ENCODE data around the gene RRAS2.

The RRAS2 gene

GRCh38 chr11:14275076-14275475, 83.9 kb downstream of the RRAS2 start:
- H3K27ac ChIP-seq (ENCODE audit: low read length), result no peak overlapping the region
- no peaks in the 10 kb centered on the region for H4K20me1 ChIP-seq (ENCODE audit: insufficient read depth, low read length)
- DNase-seq, result no peak
- no peaks in the 10 kb centered on the region for H3K79me2 ChIP-seq (ENCODE audit: low read length)
- peaks cover 24% of the 10 kb centered on the region for H3K4me1 ChIP-seq (ENCODE audit: low read length)
- H3K36me3 ChIP-seq (replicated peaks; ENCODE audit: insufficient read depth, low read length), result no peaks in the 10 kb centered on the region
- no peak overlapping the region for H3K4me3 ChIP-seq (ENCODE audit: low read length)
- no peak overlapping the region for H3K9ac ChIP-seq (ENCODE audit: low read length)
- no peaks in the 10 kb centered on the region for H3K27me3 ChIP-seq (replicated peaks; ENCODE audit: insufficient read depth, low read length)
- no peak overlapping the region for H2AFZ ChIP-seq (ENCODE audit: low read length)
- no peaks in the 10 kb centered on the region for H3K9me3 ChIP-seq (replicated peaks; ENCODE audit: insufficient read depth, low read length)
- no peak for TF ChIP-seq EZH2phosphoT487 (IDR thresholded peaks at IDR 0.05; ENCODE audit: low read length)
- no peak for TF ChIP-seq EZH2 (optimal IDR thresholded peaks at IDR 0.05; ENCODE audit: low read depth, low read length)
- TF ChIP-seq CTCF (IDR thresholded peaks at IDR 0.05; ENCODE audit: low read length), result no peak
- H3K9me2 ChIP-seq (replicated peaks; ENCODE audit: insufficient read depth, low read length), result no peaks in the 10 kb centered on the region
- peaks cover 21% of the 10 kb centered on the region for H3F3A ChIP-seq (ENCODE audit: insufficient read depth, low read length)
- no peak overlapping the region for H3K4me2 ChIP-seq (ENCODE audit: low read depth, low read length)

- H3K4me3 ChIP-seq (ENCODE audit: low read length), result no peak overlapping the region
- H3K9ac ChIP-seq (ENCODE audit: low read length), result no peak overlapping the region
- no peak for DNase-seq
- H3K9me2 ChIP-seq (replicated peaks; ENCODE audit: insufficient read depth, low read length), result no peaks in the 10 kb centered on the region
- H3K36me3 ChIP-seq (replicated peaks; ENCODE audit: insufficient read depth, low read length), result no peaks in the 10 kb centered on the region
- H3K4me1 ChIP-seq (ENCODE audit: low read length), result peaks cover 26% of the 10 kb centered on the region
- H2AFZ ChIP-seq (ENCODE audit: low read length), result no peak overlapping the region
- H4K20me1 ChIP-seq (ENCODE audit: insufficient read depth, low read length), result no peaks in the 10 kb centered on the region
- no peaks in the 10 kb centered on the region for H3K27me3 ChIP-seq (replicated peaks; ENCODE audit: insufficient read depth, low read length)
- H3K79me2 ChIP-seq (ENCODE audit: low read length), result no peaks in the 10 kb centered on the region
- H3K4me2 ChIP-seq (ENCODE audit: low read depth, low read length), result no peak overlapping the region
- peaks cover 21% of the 10 kb centered on the region for H3F3A ChIP-seq (ENCODE audit: insufficient read depth, low read length)
- H3K27ac ChIP-seq (ENCODE audit: low read length), result no peak overlapping the region
- no peaks in the 10 kb centered on the region for H3K9me3 ChIP-seq (replicated peaks; ENCODE audit: insufficient read depth, low read length)
- TF ChIP-seq CTCF (IDR thresholded peaks at IDR 0.05; ENCODE audit: low read length) (no peak), EZH2 (optimal IDR thresholded peaks at IDR 0.05; ENCODE audit: low read depth, low read length) (no peak), EZH2phosphoT487 (IDR thresholded peaks at IDR 0.05; ENCODE audit: low read length) (no peak)
These were observed 85.1 kb downstream of the RRAS2 start for GRCh38 chr11:14273895-14274294.

- Histone ChIP-seq H3K4me1 (ENCODE audit: low read length) (peaks cover 23% of the 10 kb centered on the region), H3F3A (ENCODE audit: insufficient read depth, low read length) (peaks cover 13% of the 10 kb centered on the region), H4K20me1 (ENCODE audit: insufficient read depth, low read length) (no peaks in the 10 kb centered on the region), H3K79me2 (ENCODE audit: low read length) (no peaks in the 10 kb centered on the region), H2AFZ (ENCODE audit: low read length) (peak overlapping the region; percentile 62), H3K9me2 (replicated peaks; ENCODE audit: insufficient read depth, low read length) (no peaks in the 10 kb centered on the region), H3K36me3 (replicated peaks; ENCODE audit: insufficient read depth, low read length) (no peaks in the 10 kb centered on the region), H3K27me3 (replicated peaks; ENCODE audit: insufficient read depth, low read length) (no peaks in the 10 kb centered on the region), H3K4me2 (ENCODE audit: low read depth, low read length) (peak overlapping the region; percentile 77), H3K9ac (ENCODE audit: low read length) (peak overlapping the region; percentile 18; the same call in 1 of the 2 replicates), H3K27ac (ENCODE audit: low read length) (peak overlapping the region; percentile 74; the same call in 1 of the 2 replicates), H3K9me3 (replicated peaks; ENCODE audit: insufficient read depth, low read length) (no peaks in the 10 kb centered on the region), H3K4me3 (ENCODE audit: low read length) (peak overlapping the region; percentile 51)
- DNase-seq, result peak; percentile 36
- TF ChIP-seq EZH2phosphoT487 (IDR thresholded peaks at IDR 0.05; ENCODE audit: low read length) (no peak), CTCF (IDR thresholded peaks at IDR 0.05; ENCODE audit: low read length) (no peak), EZH2 (optimal IDR thresholded peaks at IDR 0.05; ENCODE audit: low read depth, low read length) (no peak)
These were observed 88.1 kb downstream of the RRAS2 start for GRCh38 chr11:14270690-14271542.
